GM12874 (cell line): ENCODE measurements around the gene TGIF2.

Experiments
- TF ChIP-seq, protein P1 (sequence below): IDR thresholded peaks from 2 replicates; pipeline ENCODE4 v1.5.1; 2011; ENCODE audit warnings: low read depth, mild to moderate bottlenecking, control low read depth, low read length, moderate library complexity; ENCODE audit not compliant: insufficient read depth

Gene TGIF2

DNA sequence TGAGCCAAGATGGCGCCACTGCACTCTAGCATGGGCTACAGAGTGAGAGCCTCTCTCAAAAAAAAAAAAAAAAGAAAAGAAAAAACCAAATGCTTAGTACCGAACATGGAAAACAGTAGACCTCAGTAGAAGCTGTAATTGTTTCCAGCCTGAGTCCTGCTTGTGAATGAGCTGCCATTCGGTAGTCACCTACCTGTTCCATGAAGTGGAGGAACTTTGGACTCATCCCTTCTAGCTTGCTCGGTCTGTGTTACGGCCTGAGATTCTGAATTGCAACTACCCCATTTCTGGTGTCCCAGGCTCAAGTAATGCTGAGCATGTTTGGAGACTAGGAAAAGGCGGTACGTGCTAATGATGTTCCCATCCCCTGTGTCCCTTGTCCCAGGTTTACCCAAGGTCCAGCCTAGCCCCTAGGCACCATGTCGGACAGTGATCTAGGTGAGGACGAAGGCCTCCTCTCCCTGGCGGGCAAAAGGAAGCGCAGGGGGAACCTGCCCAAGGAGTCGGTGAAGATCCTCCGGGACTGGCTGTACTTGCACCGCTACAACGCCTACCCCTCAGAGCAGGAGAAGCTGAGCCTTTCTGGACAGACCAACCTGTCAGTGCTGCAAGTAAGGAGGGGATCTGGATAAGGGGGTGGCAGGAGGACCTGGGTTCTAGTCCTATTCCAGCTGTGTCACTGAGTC, 5.1 kb downstream of the TGIF2 start:
- TF ChIP-seq, protein P1, sequence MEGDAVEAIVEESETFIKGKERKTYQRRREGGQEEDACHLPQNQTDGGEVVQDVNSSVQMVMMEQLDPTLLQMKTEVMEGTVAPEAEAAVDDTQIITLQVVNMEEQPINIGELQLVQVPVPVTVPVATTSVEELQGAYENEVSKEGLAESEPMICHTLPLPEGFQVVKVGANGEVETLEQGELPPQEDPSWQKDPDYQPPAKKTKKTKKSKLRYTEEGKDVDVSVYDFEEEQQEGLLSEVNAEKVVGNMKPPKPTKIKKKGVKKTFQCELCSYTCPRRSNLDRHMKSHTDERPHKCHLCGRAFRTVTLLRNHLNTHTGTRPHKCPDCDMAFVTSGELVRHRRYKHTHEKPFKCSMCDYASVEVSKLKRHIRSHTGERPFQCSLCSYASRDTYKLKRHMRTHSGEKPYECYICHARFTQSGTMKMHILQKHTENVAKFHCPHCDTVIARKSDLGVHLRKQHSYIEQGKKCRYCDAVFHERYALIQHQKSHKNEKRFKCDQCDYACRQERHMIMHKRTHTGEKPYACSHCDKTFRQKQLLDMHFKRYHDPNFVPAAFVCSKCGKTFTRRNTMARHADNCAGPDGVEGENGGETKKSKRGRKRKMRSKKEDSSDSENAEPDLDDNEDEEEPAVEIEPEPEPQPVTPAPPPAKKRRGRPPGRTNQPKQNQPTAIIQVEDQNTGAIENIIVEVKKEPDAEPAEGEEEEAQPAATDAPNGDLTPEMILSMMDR, result no peak

DNA sequence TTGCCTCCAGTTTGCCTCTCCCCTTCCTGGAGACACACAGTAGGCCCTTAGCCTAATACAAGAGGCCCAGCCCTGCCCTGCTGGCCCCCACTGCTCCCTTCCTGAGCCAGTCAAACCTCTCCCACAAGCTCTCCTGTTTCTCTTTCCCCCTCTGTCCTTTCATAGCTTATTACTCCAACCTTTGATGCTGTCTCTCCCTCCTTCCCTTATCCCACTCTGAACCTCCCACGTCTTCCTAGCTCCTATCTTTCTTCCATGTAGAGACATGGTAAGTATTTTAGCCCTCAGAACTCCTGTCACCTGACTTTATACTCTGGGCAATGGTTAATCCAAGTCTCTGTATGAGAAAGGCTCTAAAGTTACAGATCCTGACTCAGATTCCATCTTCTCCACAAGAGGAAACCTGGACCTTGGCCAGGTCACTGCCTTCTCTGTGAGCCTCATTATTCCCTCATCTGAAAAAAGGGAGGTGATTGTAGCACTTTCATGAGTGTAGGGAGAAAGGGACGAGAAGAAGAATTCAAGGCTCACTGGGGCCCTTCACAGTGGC, 6.7 kb downstream of the TGIF2 start:
- TF ChIP-seq, protein P1, result no peak

DNA sequence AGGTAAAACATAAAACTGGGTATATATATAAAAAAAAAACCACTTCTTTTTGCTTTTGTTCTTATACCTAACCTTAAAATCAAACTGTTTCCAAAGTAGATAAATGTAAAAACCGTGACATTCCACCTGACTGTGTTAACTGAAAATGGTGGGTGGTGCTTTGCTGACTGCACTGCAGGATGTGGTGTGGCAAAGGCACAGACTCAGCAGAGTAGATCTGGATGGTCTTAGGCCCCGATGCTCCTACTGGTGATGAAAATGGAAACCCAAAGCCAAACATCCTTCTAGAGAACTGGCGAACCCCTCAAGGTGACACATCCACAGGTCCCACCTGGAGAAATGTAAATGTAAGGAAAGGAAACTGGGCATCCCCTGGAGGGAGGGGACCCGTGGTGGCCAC, 8.9 kb downstream of the TGIF2 start:
- TF ChIP-seq, protein P1, result no peak

DNA sequence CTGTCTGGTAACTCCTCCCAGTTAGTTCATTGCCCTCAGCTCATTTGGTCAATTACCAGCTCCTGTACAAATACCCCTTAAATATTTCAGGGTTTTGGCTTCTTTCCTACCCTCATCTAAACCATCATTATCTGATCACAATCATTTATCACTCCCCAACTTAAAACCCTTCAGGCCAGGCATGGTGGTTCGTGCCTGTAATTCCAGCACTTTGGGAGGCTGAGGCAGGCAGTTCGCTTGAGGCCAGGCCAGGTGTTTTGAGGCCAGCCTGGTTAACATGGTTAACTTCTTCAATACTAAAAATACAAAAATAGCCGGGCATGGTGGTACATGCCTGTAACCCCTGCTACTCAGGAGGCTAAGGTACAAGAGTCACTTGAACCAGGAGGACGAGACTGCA, 9.4 kb downstream of the TGIF2 start:
- TF ChIP-seq, protein P1, result no peak

DNA sequence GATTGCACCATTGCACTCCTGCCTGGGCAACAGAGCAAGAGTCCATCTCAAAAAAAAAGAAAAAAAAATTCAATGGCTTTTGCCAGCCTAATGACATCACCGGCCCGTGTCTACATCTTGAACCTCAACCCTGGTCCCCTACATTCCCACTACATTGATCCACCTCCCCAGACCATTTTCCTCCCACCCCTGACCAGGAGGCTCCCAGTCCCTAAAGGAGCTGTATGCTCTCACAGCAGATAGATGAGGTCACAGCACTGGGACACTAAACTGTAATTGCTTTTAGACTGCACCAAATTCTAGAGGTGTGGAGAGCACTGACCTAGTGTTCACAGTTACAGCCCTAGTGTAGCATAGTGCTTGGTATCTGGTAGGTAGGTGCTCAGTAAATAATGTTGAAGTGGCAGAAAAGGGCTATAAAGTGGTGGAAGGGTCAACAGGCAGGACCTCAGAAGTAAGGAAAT, 10.7 kb downstream of the TGIF2 start:
- TF ChIP-seq, protein P1, result no peak

DNA sequence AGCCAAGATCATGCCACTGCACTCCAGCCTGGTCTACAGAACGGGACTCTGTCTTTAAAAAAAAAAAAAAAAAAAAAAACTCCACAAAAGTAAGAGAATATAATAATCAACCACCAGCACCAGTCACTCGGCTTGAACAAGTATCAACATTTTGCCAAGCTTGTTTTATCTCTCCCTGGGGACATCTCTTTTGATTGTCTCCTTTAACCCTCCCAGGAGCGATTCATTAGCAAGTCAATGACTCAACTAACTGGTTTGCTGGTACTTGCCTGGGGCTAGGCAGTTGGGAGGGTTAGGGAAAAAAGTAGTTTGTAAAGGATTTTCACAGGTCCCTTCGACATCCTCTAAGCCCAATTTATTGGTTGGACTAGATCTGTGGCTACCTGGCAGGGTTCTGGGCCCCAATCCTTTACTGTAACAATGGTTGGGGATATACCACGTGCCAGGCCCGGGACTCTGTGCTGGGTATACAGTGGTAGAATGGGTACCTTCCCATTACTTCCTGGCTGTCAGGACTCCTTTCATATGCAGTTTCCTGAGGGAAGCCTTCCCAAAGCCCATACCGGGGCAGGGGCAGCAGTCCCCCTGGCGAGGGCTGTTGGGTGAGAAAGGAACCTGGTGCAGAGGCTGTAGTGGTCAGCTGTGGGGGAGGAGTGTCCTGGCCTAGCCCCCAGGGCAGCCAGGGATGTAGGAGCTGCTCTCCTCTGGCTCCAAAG, 12.2 kb downstream of the TGIF2 start:
- TF ChIP-seq, protein P1, result no peak

DNA sequence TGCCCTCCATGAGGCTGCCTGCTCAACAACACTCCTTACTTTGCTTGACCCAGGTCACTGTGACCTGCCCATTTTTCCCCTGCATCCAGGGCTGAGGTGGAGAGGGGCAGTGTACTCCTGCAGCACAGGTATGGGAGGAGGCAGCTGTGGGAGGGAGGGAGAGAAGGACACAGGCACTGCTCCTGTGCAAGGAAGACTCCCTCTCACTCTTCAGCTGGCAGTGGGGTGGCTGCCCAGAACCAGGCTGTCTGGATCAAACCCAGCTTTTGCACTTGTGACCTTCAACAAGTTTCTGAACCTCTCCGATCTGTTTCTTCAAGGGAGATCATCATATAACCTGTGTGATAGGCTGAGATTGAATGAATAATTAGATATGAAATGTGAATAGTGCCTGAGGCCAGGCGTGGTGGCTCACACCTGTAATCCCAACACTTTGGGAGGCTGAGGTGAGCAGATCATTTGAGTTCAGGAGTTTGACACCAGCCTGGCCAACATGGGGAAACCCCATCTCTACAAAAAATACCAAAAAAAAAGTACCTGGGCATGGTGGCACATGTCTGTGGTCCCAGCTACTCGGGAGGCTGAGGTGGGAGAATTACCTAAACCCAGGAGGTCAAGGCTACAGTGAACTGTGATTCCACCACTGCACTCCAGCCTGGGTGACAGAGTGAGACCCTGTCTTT, 14.1 kb downstream of the TGIF2 start:
- TF ChIP-seq, protein P1, result no peak
